Mesothelial cell of epicardium (in vitro differentiated cells): ENCODE measurements around the gene EFHC1. TPM values are rescaled to one million over a fixed set of nuclear protein-coding genes. Genes with fewer than 3 reads are reported as not detected.

Experiments
- DNase-seq, 2 experiments: peaks; one replicate each; pipeline ENCODE4 v3.0.0; 2021; ENCODE audit warnings: low spot score in 2 of 2; ENCODE audit not compliant: unreplicated experiment in 2 of 2
- H3K27ac Mint-ChIP-seq: 2 replicates; pipeline ENCODE4 v1.8.0; 2021; ENCODE audit warnings: mixed read lengths
- H3K27me3 Mint-ChIP-seq: 2 replicates; pipeline ENCODE4 v1.8.0; 2021; ENCODE audit warnings: low read depth, mixed read lengths
- H3K36me3 Mint-ChIP-seq: 2 replicates; pipeline ENCODE4 v1.8.0; 2021; ENCODE audit warnings: mixed read lengths
- H3K4me1 Mint-ChIP-seq: 2 replicates; pipeline ENCODE4 v1.8.0; 2021; ENCODE audit warnings: mixed read lengths
- H3K4me3 Mint-ChIP-seq: 2 replicates; pipeline ENCODE4 v1.8.0; 2021; ENCODE audit warnings: mild to moderate bottlenecking, moderate library complexity, mixed read lengths
- H3K9me3 Mint-ChIP-seq: 2 replicates; pipeline ENCODE4 v1.8.0; 2021; ENCODE audit warnings: mixed read lengths
- total RNA-seq: library from RNA; stranded (reverse); gene quantifications from 3 replicates; pipeline ENCODE4 v1.2.1, GENCODE V29; 2021
- TF ChIP-seq, protein P1 (sequence below): fragments of 200-600 bp; sonication (generic); IDR thresholded peaks from one replicate; pipeline ENCODE4 v1.5.0; 2021; ENCODE audit warnings: antibody characterized with exemption; ENCODE audit not compliant: unreplicated experiment

Gene EFHC1
- total RNA-seq, 1 donor from 2014 or later, result 34.4 TPM

DNA sequence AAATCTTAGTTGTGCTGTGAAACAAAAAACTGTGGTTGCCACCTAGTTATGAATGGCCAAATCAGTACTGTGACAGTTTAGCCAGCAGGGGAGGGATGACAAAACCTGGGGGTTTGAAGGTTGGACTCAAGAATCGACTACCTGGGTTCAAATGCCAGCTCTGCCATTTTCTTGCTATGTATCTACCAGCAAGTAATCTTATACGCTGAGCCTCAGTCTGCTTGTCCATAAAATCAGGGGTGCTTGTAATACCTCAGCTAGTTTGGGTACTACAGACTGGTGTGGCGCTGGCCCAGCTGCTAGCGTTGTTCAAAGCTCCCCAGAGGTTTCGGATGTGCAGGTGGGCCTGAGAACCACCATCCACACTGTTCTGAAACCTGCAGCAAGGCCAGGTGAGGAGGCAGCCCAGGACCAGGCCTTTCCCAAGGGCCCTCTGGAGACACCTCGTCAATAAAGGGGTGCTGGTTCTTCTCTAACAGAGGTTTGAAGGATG is 116.3 kb downstream of the EFHC1 start:
- no peak overlapping the region for H3K4me3 Mint-ChIP-seq
- peaks cover 22% of the 10 kb centered on the region for H3K4me1 Mint-ChIP-seq
- peaks cover 8% of the 10 kb centered on the region for H3K36me3 Mint-ChIP-seq
- H3K27ac Mint-ChIP-seq, result no peak overlapping the region
- DNase-seq, result no peak
- H3K9me3 Mint-ChIP-seq, result no peaks in the 10 kb centered on the region
- TF ChIP-seq, protein P1, sequence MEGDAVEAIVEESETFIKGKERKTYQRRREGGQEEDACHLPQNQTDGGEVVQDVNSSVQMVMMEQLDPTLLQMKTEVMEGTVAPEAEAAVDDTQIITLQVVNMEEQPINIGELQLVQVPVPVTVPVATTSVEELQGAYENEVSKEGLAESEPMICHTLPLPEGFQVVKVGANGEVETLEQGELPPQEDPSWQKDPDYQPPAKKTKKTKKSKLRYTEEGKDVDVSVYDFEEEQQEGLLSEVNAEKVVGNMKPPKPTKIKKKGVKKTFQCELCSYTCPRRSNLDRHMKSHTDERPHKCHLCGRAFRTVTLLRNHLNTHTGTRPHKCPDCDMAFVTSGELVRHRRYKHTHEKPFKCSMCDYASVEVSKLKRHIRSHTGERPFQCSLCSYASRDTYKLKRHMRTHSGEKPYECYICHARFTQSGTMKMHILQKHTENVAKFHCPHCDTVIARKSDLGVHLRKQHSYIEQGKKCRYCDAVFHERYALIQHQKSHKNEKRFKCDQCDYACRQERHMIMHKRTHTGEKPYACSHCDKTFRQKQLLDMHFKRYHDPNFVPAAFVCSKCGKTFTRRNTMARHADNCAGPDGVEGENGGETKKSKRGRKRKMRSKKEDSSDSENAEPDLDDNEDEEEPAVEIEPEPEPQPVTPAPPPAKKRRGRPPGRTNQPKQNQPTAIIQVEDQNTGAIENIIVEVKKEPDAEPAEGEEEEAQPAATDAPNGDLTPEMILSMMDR, result no peak
- no peaks in the 10 kb centered on the region for H3K27me3 Mint-ChIP-seq

DNA sequence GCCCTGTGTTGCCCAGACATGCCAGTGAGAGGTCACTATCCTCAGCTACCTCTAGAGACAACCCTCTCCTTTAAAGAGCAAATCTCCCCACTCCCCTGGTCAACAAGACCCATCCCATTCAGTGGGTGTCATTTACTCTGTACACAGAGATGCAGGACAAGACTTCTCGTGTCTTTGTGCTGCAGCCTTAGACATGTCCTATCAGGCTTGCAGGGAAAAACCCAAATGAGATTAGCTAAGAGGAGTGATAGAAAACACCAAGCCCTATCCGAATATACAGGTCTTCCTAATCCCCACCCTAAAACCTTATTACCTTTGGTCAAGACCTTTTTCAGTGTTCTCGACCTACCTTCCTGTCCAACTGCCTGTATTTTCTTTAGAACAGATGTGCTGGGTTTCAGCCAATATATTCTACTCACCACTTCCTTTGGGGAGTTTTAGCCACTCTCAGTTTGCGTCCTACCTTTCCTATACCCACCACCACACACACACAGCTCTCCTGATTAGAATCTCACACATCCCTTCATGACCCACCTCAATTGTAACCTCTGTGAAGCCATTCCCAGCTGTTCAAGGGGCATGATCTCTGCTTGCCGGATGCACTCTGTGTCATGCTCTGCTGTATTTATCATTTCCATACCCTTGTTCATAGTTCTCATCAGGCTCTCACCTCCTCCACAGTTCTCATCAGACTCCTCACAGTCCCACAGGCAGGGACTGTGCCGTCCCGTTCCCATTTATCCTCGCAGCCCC is 117.0 kb downstream of the EFHC1 start:
- Mint-ChIP-seq H3K27me3 (no peaks in the 10 kb centered on the region), H3K27ac (no peak overlapping the region), H3K4me3 (no peak overlapping the region), H3K9me3 (no peaks in the 10 kb centered on the region), H3K36me3 (peaks cover 8% of the 10 kb centered on the region), H3K4me1 (peaks cover 22% of the 10 kb centered on the region)
- TF ChIP-seq, protein P1, result no peak
- no peak for DNase-seq

DNA sequence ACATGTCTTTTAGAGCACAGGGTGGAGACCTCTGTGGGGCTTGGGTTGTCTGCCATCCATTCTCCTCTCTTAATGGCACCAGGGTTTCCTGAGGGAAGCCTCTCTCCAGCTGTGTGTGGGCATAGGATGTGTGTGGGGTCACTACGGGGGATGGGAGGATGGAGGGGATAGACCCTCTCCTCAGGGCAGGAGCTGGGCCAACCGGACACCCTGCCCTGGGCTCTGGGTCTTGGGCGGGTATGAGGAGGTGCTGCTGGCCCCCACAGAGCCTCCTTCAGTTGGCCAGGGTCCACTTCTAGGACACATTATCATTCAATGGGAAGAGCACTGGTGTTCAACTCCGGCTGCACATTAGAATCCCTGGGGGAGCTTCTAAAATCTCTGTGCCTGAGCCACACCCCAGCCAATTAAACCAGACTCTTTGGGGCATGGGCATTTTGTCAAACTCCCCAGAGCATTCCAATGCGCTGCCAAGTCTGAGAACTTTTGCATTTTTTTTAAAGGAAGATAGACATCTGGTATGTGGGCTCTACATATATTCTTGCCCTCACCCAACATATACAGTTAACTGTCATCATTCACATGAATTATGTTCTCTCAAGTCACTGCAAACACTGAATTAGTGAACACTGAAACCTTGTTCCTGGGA is 118.2 kb downstream of the EFHC1 start:
- DNase-seq, result no peak
- TF ChIP-seq, protein P1, result no peak
- Mint-ChIP-seq H3K27me3 (no peaks in the 10 kb centered on the region), H3K9me3 (no peaks in the 10 kb centered on the region), H3K36me3 (peaks cover 8% of the 10 kb centered on the region), H3K4me1 (peaks cover 26% of the 10 kb centered on the region), H3K27ac (no peak overlapping the region), H3K4me3 (no peak overlapping the region)

DNA sequence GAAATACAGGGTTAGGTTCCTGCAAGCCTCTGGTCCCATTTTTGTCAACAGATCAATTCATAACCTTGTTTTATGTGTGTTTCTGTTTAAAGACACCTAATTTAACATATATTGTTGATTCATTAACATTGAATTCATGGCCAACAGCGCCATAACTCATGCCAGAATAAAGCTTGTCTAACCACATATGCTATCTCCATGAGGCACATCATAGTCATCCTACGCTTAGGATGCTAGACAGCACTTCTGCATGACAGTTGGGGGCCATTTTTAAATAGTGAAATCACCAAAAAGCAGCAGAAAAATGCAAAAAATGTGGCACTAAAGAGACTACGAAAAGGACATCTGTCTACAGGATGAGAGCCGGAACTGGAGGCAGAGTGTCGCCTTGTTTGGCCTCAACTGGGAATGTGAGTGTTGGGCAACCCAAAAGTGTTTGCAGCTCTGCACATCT is 118.8 kb downstream of the EFHC1 start:
- Mint-ChIP-seq H3K27ac (no peak overlapping the region), H3K27me3 (no peaks in the 10 kb centered on the region)
- DNase-seq, result no peak

DNA sequence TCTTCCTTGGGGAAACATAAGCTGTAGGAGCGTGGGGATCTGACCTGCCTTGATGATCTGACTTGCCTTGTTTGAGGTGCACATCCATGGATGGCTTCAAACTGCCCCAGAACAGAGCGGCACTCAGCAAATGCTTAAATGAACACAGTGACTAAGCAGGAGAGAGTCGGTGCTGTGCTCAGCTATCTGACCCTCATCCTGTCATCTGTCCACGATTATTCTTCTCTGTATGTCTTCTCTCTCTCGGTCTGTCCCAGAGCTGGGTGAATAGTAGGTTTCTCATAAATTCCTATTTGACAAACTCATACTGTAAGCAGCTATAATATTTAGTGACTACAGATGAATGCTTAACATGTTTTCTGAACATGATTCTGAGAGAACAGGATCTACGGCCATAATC is 119.5 kb downstream of the EFHC1 start:
- no peak for DNase-seq
- peaks cover 38% of the 10 kb centered on the region for H3K4me1 Mint-ChIP-seq
- TF ChIP-seq, protein P1, result no peak
- H3K36me3 Mint-ChIP-seq, result peaks cover 3% of the 10 kb centered on the region
- H3K9me3 Mint-ChIP-seq, result no peaks in the 10 kb centered on the region
- no peak overlapping the region for H3K4me3 Mint-ChIP-seq
- no peak overlapping the region for H3K27ac Mint-ChIP-seq
- H3K27me3 Mint-ChIP-seq, result no peaks in the 10 kb centered on the region

More for the DNA sequence above, 118.8 kb downstream of the EFHC1 start:
- peaks cover 8% of the 10 kb centered on the region for H3K36me3 Mint-ChIP-seq
- no peaks in the 10 kb centered on the region for H3K9me3 Mint-ChIP-seq
- no peak overlapping the region for H3K4me3 Mint-ChIP-seq
- peaks cover 31% of the 10 kb centered on the region for H3K4me1 Mint-ChIP-seq
- TF ChIP-seq, protein P1, result no peak
